GM21447 (cell line): ENCODE measurements around the gene RAB17.

ENCODE experiments used
- ATAC-seq: cut with Tn5 transposase; IDR thresholded peaks from one replicate; pipeline ENCODE4 v1.9.1; 2021; ENCODE audit not compliant: unreplicated experiment

The RAB17 gene

GRCh38 chr2:237565974-237566373 is 24.6 kb downstream of the RAB17 start:
- ATAC-seq: no peak

DNA sequence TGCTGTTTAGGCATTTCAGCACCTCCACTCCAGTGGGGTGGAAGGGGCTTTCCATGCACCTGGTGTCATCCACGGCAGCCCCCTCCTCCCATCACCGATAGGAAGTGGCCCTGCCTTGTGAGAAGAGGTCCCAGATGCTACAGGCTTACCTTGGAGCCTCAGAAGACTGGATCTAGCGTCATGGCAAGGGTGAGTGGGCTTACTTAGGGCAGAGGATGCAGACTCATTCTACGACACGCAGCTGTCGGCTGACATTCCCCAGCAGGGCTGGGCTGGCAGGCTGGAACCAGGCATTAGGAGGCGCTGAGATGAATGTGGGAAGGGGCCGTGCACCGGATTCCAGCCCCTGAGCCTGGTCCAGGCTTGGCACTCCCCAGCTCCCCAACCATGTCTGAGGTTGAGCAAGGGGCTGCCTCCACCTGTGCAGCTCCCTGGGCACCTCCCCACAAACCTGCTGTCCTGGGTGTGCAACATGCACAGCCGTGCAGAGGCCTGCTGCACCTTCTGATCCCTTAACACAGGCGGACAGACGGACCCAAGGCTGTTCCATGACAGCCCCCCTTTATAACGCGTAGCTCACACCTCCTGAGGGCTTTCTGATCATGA is 25.9 kb downstream of the RAB17 start:
- ATAC-seq: no peak

GRCh38 chr2:237563816-237564215 is 26.7 kb downstream of the RAB17 start:
- no peak for ATAC-seq

GRCh38 chr2:237561221-237561620 is 29.3 kb downstream of the RAB17 start:
- no peak for ATAC-seq

DNA sequence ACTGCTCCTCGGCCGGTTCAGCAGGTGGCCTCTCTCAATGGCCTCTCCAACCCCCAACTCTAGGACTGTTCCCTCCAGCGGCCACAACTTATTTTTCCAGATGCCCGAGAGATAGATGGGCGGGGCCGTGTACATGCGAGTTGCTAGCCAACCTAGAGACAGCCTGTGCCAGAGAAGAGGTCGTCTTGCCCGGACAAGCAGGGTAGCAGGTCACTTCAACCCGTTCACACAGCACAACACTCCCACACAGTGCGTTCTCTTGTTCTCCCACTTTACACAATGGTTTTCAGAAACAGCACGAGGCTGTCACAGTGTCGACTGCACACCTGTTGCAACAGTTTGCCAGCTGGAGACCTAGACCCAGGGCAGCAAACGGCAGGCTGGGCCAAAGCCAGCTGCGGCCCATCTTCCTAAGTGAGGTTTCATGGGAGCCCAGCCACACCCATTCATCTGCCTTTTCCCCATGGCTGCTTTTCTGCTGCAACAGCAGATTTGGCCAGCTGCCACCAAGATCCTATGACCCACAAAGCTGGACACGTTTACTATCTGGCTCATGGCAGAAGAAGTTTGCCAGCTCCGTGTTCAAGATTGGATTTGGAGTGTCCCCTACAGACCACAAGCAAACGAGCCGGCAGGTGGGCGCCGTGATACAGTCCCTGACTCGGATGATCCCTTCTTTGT is 31.4 kb downstream of the RAB17 start:
- ATAC-seq: no peak

GRCh38 chr2:237557633-237558015 is 32.9 kb downstream of the RAB17 start:
- ATAC-seq: peak; percentile 18

GRCh38 chr2:237556773-237557632 is 33.5 kb downstream of the RAB17 start:
- ATAC-seq: peak; percentile 91

DNA sequence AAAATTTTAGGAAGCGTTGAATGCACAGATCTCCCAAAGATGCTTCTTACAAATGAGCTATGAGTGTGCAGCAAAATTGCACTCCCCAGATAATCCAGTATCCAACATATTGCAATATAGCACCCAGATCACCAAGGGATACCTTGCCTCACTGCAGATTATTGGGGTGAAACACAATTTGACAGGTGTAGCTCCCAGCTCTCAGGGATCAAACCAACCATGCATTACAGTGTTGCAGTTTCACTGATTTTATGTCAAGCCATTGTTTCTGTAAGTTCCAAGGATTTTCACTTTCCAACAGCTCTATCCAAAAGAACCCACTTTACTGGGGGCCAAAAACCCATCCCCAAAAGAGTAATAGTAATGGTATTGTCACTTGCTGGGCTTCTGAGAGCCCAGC is 35.0 kb downstream of the RAB17 start:
- no peak for ATAC-seq

DNA sequence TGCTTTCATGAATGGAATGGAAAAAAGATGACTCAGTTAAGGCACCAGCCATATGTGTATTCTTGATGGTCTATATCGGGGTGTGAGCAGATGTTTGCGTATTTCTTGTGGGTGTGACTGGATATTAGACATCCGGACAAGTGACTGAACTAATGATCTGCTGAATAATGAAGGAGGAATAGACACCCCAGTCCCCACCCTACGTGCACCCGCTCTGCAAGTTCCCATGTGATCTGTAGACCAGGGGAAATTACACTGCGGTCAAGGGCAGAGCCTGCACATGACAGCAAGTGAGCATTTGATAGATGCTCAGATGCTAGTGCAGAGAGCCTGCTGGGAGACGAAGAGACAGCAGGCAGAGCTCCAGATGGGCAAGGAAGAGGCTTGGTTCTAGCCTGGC is 36.6 kb downstream of the RAB17 start:
- no peak for ATAC-seq

DNA sequence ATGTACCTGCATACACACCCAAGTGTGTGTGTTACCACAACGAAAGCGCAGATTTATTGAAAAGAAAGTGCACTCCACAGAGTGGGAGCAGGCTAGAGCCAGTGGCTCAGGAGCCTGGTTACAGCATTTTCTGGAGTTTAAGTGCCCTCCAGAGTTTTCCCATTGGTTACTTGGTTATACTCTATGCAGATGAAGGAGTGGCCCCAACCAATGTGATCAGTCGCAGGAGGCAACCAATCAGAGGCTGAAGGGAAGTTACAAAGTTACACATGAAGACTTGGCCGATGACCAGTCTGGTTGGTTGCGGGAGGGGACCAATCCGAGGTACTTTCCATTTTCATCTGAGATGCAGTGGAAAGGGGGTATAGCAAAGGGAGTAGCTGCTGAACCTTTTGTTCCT is 37.6 kb downstream of the RAB17 start:
- ATAC-seq: no peak

GRCh38 chr2:237551071-237551574 is 39.4 kb downstream of the RAB17 start:
- no peak for ATAC-seq

DNA sequence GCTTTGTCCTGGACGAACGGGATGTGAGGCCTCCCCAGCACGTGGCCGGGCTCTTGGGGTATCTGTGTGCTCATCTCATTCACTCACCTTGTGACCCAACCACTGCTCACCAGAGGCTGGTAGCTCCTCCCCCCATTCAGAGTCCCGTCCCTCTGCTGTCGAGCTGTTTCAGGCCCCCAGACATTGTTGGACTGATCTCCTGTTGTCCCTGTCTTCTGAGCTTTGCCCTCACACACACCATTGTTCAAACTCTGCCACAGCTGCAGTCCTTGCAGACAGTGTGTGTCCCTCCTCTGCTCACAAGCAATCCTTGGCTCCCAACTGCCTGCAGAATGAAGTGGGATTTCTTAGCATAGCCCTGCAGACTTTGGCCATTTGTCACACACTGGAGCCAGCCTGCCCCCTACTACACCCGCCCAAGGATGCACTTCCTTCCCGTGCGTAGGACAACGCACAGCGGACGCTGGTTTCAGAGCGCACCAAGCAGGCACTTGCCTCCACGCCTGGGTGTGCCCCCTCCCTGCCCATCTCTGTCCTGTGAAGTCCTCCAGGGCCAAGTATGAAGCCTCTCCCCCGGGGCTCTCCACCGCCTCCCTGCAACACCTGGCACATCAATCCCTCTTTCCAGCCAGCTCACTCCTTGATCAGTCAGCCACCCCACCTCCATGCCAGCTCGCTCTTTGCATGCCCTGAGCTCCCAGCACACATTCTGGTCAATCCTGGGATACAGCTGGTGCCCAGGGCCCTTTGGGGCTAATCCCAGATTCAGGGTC is 40.7 kb downstream of the RAB17 start:
- ATAC-seq: no peak

- ATAC-seq: no peak
Observed at GRCh38 chr2:237549216-237549615, 41.3 kb downstream of the RAB17 start.

DNA sequence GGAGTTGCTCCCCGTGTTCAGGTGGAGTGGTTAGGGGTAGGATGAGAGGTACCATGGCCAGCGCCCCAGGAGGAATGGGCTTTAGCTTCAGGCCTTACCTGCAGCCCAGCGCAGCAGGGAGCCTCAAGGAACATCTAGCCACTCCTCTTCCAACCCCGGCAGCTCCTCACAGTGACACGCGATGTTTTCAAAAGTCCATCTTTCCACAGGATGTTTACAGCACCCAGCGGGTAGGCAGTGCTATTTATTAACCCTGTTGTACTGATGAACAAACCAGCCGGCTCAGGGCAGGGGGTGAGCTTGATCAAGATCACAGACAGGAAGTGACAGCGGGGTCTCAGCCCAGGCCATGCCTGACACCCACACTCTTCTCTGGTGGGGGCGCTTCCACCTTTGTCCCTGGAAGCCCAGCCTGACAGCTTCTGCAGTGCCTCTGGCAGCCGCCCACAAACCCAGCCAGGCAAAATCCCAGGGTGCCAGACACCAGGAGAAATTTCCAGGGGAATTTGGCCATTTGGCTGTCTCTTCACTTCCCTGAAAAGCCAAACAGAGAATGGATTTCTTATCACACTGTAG is 42.6 kb downstream of the RAB17 start:
- ATAC-seq: no peak

DNA sequence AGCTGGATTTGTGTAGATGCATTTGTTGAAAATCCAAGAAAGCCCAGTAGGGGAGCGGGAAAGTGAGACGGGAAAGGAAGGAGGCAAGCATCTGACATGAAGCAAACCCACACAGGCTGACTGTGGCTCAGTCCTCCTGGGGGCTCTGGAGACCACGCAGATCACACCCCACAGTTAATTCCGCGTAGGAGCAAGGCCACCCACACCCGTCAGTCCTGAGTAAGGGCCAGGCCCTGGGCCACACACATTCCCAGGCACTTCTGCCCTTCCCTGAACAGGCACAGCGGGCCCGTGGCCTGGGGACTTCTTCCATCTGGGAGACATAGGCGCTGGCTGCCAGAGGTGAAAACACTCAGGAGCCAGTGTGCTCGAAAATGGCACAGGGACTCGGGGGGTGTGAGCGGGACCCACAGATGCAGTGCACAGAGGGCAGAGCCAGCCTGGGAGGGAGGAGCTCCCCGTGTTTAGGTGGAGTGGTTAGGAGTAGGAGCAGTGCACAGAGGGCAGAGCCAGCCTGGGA is 43.6 kb downstream of the RAB17 start:
- ATAC-seq: no peak

DNA sequence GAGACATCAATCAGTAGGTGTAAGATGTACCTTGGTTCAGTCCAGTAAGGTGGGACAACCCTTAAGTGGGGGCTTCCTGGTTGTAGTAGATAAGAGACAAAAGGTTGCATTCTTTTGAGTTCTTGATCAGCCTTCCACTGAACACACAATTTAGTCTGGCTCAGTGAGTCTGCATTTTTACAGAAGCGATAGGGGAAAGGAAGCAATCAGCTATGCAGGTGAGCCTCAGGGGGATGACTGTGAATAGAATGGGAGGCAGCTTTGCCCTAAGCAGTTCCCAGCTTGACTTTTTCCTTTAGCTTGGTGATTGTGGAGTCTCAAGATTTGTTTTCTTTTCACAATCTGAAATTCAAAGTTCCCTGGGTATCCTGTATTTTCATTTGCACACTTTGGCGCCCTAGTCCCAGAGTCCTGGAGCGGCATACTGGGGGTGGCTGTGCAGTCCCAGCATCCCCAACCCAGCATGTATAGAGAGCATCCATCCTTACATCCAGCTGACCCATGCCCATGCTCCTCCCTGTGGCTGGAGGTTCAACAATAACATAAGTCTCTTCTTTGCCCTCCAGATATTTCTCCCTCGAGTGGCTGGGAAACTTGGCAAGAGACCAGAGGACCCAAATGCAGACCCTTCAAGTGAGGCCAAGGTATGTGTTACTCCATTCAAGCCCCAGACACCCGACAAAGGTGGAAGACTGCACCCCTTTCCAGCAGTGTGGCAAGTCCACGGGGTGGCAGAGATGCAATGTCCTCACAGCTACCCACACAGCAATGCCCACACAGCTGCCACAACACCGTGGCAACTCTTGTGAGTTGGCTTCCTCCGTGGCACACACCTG is 44.3 kb downstream of the RAB17 start:
- no peak for ATAC-seq

GRCh38 chr2:237542001-237542704 is 48.4 kb downstream of the RAB17 start:
- ATAC-seq: no peak

GRCh38 chr2:237541243-237541642 is 49.3 kb downstream of the RAB17 start:
- peak; percentile 59 for ATAC-seq

- ATAC-seq: peak; percentile 44
Observed at GRCh38 chr2:237540823-237541222, 49.7 kb downstream of the RAB17 start.
